ENCODE results near the gene SLC22A3.

The SLC22A3 gene

GRCh38 chr6:160426136-160426535, 78.0 kb downstream of the SLC22A3 start:
- no peak for DNase-seq (ENCODE audit: low spot score in 2 of 2)

GRCh38 chr6:160427312-160428068, 79.3 kb downstream of the SLC22A3 start:
- H3K9me3 Mint-ChIP-seq, result no peaks in the 10 kb centered on the region
- peaks cover 12% of the 10 kb centered on the region for H3K27me3 Mint-ChIP-seq
- no peak overlapping the region for H3K4me3 Mint-ChIP-seq
- no peak overlapping the region for H3K27ac Mint-ChIP-seq
- peaks cover 1% of the 10 kb centered on the region for H3K36me3 Mint-ChIP-seq
- DNase-seq (ENCODE audit: low spot score in 2 of 2) (no peak), ATAC-seq (ENCODE audit: low read depth) (no peak)
- peaks cover 7% of the 10 kb centered on the region for H3K4me1 Mint-ChIP-seq

More at GRCh38 chr6:160426136-160426535, 78.0 kb downstream of the SLC22A3 start:
- ATAC-seq (ENCODE audit: low read depth), result no peak
- peaks cover 1% of the 10 kb centered on the region for H3K36me3 Mint-ChIP-seq
- no peaks in the 10 kb centered on the region for H3K9me3 Mint-ChIP-seq
- no peak overlapping the region for H3K27ac Mint-ChIP-seq
- H3K4me3 Mint-ChIP-seq, result no peak overlapping the region
- peaks cover 15% of the 10 kb centered on the region for H3K27me3 Mint-ChIP-seq
- peaks cover 7% of the 10 kb centered on the region for H3K4me1 Mint-ChIP-seq

DNA sequence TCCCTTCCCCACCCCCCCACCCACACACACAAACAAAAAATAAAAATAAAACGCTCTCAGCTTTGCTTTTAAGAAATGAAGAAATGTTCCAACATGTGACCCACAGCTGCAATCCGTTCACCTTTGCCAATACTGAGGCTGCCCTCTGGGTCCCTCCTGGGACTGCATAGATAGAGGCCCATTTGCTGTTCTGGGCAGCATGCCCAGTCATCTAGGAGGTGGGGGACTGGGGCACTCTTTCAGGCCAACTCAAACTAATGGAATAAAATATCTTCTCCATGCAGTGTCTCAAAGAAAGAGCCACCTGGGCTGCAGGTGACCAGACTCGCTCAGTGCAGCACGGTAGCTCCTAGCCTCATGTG, 79.9 kb downstream of the SLC22A3 start:
- ATAC-seq (ENCODE audit: low read depth) (no peak), DNase-seq (ENCODE audit: low spot score in 2 of 2) (no peak)
- peaks cover 1% of the 10 kb centered on the region for H3K36me3 Mint-ChIP-seq
- no peaks in the 10 kb centered on the region for H3K9me3 Mint-ChIP-seq
- H3K4me1 Mint-ChIP-seq, result peaks cover 7% of the 10 kb centered on the region
- H3K27me3 Mint-ChIP-seq, result peaks cover 12% of the 10 kb centered on the region
- H3K4me3 Mint-ChIP-seq, result no peak overlapping the region
- H3K27ac Mint-ChIP-seq, result no peak overlapping the region

DNA sequence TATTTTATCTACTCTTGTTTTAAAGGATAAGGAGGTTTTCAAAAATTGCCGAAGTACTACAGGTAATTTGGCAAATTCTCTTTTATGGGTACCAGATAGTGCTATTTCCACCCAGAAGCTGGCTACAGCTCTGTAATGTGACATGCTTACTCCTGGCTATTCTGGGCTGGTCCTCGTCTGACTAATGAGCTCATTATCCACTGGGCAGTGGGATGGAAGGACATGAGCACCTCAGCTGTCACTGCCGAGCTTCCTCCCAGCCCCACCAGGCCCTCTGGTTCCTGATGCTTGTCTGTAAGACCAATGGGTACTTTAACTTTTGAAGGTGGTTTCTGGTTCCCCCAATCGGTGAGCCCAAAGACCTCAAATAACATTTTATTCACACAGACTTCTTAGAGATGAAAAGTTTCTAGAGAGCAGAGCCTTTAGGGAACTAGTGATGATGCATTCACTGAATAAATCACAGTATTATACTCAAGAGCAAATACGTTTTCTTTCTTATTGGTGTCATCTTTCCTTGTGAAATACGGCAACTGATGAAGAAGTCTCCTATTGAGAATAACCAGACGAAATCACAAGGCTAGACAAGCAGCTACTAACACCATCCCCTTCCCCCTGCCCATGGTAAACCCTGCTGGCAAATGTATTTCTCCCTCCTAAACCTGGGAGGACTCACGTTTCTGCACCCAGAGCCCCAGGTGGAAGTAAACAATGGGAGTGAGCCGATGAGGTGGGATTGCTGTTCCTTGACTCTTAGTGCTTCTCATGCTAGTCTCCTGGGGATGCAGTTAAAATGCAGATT, 80.8 kb downstream of the SLC22A3 start:
- H3K27ac Mint-ChIP-seq, result no peak overlapping the region
- H3K36me3 Mint-ChIP-seq, result peaks cover 1% of the 10 kb centered on the region
- peaks cover 7% of the 10 kb centered on the region for H3K4me1 Mint-ChIP-seq
- no peaks in the 10 kb centered on the region for H3K9me3 Mint-ChIP-seq
- DNase-seq (ENCODE audit: low spot score in 2 of 2), result no peak
- H3K4me3 Mint-ChIP-seq, result no peak overlapping the region
- ATAC-seq (ENCODE audit: low read depth), result no peak
- peaks cover 13% of the 10 kb centered on the region for H3K27me3 Mint-ChIP-seq

GRCh38 chr6:160429620-160429895, 81.4 kb downstream of the SLC22A3 start:
- H3K27ac Mint-ChIP-seq, result no peak overlapping the region
- H3K4me1 Mint-ChIP-seq, result peaks cover 7% of the 10 kb centered on the region
- DNase-seq (ENCODE audit: low spot score in 2 of 2), result no peak
- no peak for ATAC-seq (ENCODE audit: low read depth)
- no peak overlapping the region for H3K4me3 Mint-ChIP-seq
- H3K27me3 Mint-ChIP-seq, result peaks cover 13% of the 10 kb centered on the region
- no peaks in the 10 kb centered on the region for H3K9me3 Mint-ChIP-seq
- H3K36me3 Mint-ChIP-seq, result peaks cover 1% of the 10 kb centered on the region

DNA sequence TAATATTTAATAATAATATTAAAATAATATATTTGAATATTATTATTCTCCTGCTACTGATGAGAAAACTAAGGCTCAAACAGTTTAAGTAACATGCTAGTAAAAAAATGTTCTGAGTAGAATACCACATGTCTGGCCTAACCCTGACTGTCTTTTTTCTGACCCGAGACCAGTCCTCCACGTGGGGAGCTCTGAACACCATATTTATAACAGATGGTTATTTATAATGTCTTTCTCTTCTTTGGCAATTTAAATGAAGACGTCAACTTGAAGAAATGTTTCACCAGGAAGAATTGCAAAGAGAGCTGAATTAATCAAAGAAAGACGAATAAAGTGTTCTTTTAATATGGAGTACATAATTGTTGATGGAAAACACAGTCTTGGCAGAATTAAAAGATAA, 82.0 kb downstream of the SLC22A3 start:
- peaks cover 1% of the 10 kb centered on the region for H3K36me3 Mint-ChIP-seq
- H3K4me1 Mint-ChIP-seq, result peaks cover 7% of the 10 kb centered on the region
- no peaks in the 10 kb centered on the region for H3K9me3 Mint-ChIP-seq
- no peak overlapping the region for H3K4me3 Mint-ChIP-seq
- peaks cover 12% of the 10 kb centered on the region for H3K27me3 Mint-ChIP-seq
- no peak overlapping the region for H3K27ac Mint-ChIP-seq
- ATAC-seq (ENCODE audit: low read depth) (no peak), DNase-seq (ENCODE audit: low spot score in 2 of 2) (no peak)

DNA sequence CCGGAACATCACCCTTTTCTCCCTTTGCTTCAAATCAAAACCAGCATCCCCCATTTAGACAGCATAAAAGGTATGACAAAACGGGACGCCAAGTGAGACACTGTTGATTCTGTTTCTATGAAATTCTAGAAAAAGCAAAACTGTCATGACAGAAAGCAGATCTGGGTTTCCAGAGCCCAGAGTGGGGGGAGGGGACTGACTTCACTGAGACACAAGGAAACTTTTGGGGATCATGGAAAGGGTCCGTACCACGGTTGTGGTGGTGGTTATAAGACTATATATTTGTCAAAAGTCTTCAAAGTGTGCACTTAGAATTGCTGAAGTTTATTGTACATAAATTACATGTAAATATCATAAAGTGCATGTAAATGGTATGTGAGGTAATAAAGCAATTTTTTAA, 82.6 kb downstream of the SLC22A3 start:
- peaks cover 7% of the 10 kb centered on the region for H3K4me1 Mint-ChIP-seq
- no peaks in the 10 kb centered on the region for H3K9me3 Mint-ChIP-seq
- no peak overlapping the region for H3K4me3 Mint-ChIP-seq
- DNase-seq (ENCODE audit: low spot score in 2 of 2) (no peak), ATAC-seq (ENCODE audit: low read depth) (no peak)
- H3K27me3 Mint-ChIP-seq, result peaks cover 12% of the 10 kb centered on the region
- H3K27ac Mint-ChIP-seq, result no peak overlapping the region
- H3K36me3 Mint-ChIP-seq, result peaks cover 1% of the 10 kb centered on the region

DNA sequence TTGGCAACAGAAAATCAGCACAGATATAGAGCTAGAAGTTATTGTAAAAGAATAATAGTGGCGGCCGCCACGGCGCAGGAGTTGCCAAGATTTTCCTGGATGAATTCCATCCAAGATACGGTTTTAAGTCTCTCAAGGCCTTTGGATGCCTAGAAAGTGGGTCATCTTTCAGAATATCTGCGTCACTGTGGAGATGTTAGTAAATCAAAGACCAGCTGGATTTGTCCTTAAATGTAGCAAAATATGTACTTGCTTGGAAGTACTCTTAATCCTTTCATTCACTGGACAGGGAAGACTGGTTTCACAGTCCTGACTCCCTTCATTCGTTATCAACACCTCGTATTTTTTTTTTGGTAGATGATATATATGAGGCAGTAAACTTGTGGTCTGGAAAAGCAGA, 83.0 kb downstream of the SLC22A3 start:
- Mint-ChIP-seq H3K4me3 (no peak overlapping the region), H3K9me3 (no peaks in the 10 kb centered on the region), H3K27ac (no peak overlapping the region), H3K36me3 (peaks cover 1% of the 10 kb centered on the region), H3K4me1 (peaks cover 7% of the 10 kb centered on the region), H3K27me3 (peaks cover 11% of the 10 kb centered on the region)
- ATAC-seq (ENCODE audit: low read depth) (no peak), DNase-seq (ENCODE audit: low spot score in 2 of 2) (no peak)

- no peaks in the 10 kb centered on the region for H3K9me3 Mint-ChIP-seq
- no peak overlapping the region for H3K4me3 Mint-ChIP-seq
- peaks cover 9% of the 10 kb centered on the region for H3K27me3 Mint-ChIP-seq
- H3K36me3 Mint-ChIP-seq, result peaks cover 1% of the 10 kb centered on the region
- ATAC-seq (ENCODE audit: low read depth) (no peak), DNase-seq (ENCODE audit: low spot score in 2 of 2) (no peak)
- peaks cover 3% of the 10 kb centered on the region for H3K4me1 Mint-ChIP-seq
- no peak overlapping the region for H3K27ac Mint-ChIP-seq
These were observed 83.7 kb downstream of the SLC22A3 start for GRCh38 chr6:160431791-160432404.

DNA sequence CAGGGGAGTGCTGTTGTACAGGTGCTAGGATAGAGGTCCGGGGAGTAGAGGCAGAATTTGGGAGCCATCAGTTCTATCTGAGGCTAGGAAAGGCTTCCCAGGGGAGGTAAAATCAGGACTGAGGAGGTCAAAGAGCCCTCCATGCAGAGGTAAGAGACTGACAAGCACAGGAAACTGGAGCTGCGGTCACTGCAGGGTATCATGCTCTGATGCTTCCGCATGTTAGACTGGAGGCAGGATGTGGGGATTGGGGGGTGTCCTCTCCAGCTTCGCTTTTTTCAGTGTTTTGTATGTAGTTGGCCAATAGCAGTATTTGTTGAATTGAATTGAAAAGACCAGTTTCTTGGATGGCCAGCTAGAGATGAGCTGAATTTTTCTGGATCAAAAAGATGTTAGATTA, 87.8 kb downstream of the SLC22A3 start:
- DNase-seq (ENCODE audit: low spot score in 2 of 2) (no peak), ATAC-seq (ENCODE audit: low read depth) (no peak)
- H3K27ac Mint-ChIP-seq, result no peak overlapping the region
- H3K36me3 Mint-ChIP-seq, result no peaks in the 10 kb centered on the region
- H3K27me3 Mint-ChIP-seq, result peaks cover 15% of the 10 kb centered on the region
- H3K4me3 Mint-ChIP-seq, result no peak overlapping the region
- no peaks in the 10 kb centered on the region for H3K9me3 Mint-ChIP-seq
- H3K4me1 Mint-ChIP-seq, result no peaks in the 10 kb centered on the region

GRCh38 chr6:160437154-160437553, 89.0 kb downstream of the SLC22A3 start:
- ATAC-seq (ENCODE audit: low read depth), result no peak
- DNase-seq (ENCODE audit: low spot score in 2 of 2), result no peak
- Mint-ChIP-seq H3K27me3 (peaks cover 14% of the 10 kb centered on the region), H3K36me3 (no peaks in the 10 kb centered on the region), H3K27ac (no peak overlapping the region), H3K4me1 (no peaks in the 10 kb centered on the region), H3K4me3 (no peak overlapping the region), H3K9me3 (no peaks in the 10 kb centered on the region)

DNA sequence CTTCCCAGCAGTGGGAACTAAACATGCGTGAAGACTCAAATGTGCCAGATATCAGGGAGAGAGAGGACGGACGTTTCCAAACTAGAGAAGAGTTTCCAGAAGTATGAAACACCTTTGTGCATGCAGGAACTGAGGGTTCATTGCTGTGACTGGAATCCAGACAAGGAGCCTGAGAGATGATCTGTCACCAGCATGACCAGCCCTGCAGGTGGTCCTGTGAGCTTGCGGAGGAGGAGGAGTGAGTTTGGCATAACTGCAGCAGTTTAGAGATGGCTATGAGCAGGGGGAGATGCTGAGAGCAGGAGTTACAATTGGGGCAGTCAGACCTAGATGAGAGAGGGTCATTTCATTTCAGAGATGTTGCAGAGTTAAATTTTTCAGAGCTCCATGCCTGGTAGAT, 89.6 kb downstream of the SLC22A3 start:
- no peak overlapping the region for H3K27ac Mint-ChIP-seq
- no peaks in the 10 kb centered on the region for H3K4me1 Mint-ChIP-seq
- no peaks in the 10 kb centered on the region for H3K36me3 Mint-ChIP-seq
- ATAC-seq (ENCODE audit: low read depth) (no peak), DNase-seq (ENCODE audit: low spot score in 2 of 2) (no peak)
- no peaks in the 10 kb centered on the region for H3K9me3 Mint-ChIP-seq
- peaks cover 14% of the 10 kb centered on the region for H3K27me3 Mint-ChIP-seq
- no peak overlapping the region for H3K4me3 Mint-ChIP-seq

- H3K36me3 Mint-ChIP-seq, result no peaks in the 10 kb centered on the region
- no peaks in the 10 kb centered on the region for H3K4me1 Mint-ChIP-seq
- DNase-seq (ENCODE audit: low spot score in 2 of 2) (no peak), ATAC-seq (ENCODE audit: low read depth) (no peak)
- H3K27me3 Mint-ChIP-seq, result peaks cover 13% of the 10 kb centered on the region
- no peak overlapping the region for H3K27ac Mint-ChIP-seq
- no peaks in the 10 kb centered on the region for H3K9me3 Mint-ChIP-seq
- no peak overlapping the region for H3K4me3 Mint-ChIP-seq
These were observed 90.3 kb downstream of the SLC22A3 start for GRCh38 chr6:160438481-160438880.

DNA sequence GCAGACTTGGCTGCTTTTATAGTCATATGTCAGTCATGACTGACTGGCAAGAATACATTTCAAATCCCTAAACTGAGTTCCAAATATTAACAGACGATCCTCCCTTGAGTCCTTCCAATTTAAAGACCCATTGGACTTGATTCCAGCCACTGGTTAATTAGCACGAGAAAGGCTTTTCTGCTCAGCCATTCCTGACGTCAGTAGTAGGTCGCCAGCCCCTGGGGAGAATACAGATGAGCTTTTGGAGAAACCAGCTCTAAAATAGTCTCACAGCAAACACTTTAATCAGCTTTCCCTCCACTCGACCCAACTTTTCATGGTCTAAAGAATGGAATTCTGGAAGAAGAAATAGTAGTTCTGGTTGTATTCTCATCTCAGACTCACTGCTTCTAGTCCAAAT, 91.6 kb downstream of the SLC22A3 start:
- H3K9me3 Mint-ChIP-seq, result no peaks in the 10 kb centered on the region
- peaks cover 16% of the 10 kb centered on the region for H3K27me3 Mint-ChIP-seq
- no peak overlapping the region for H3K4me3 Mint-ChIP-seq
- no peak for DNase-seq (ENCODE audit: low spot score in 2 of 2)
- ATAC-seq (ENCODE audit: low read depth), result no peak
- H3K27ac Mint-ChIP-seq, result no peak overlapping the region
- H3K36me3 Mint-ChIP-seq, result no peaks in the 10 kb centered on the region
- H3K4me1 Mint-ChIP-seq, result no peaks in the 10 kb centered on the region

Data from memory B cell (primary cell).